ENCODE data around the gene RXRB. TPM values are rescaled to one million over a fixed set of nuclear protein-coding genes. Genes with fewer than 3 reads are reported as not detected.

RXRB gene
- total RNA-seq, 1 donor from 2014 or later = 58.3 TPM

GRCh38 chr6:33181141-33181540 is 19.3 kb downstream of the RXRB start:
- Mint-ChIP-seq H3K27me3 (ENCODE audit: unreplicated experiment) (peaks cover 1% of the 10 kb centered on the region), H3K27ac (ENCODE audit: unreplicated experiment) (no peak overlapping the region), H3K9me3 (ENCODE audit: unreplicated experiment) (no peaks in the 10 kb centered on the region), H3K4me3 (ENCODE audit: unreplicated experiment) (no peak overlapping the region), H3K36me3 (ENCODE audit: unreplicated experiment) (no peaks in the 10 kb centered on the region), H3K4me1 (ENCODE audit: unreplicated experiment) (peaks cover 24% of the 10 kb centered on the region)
- TF ChIP-seq, protein P1, sequence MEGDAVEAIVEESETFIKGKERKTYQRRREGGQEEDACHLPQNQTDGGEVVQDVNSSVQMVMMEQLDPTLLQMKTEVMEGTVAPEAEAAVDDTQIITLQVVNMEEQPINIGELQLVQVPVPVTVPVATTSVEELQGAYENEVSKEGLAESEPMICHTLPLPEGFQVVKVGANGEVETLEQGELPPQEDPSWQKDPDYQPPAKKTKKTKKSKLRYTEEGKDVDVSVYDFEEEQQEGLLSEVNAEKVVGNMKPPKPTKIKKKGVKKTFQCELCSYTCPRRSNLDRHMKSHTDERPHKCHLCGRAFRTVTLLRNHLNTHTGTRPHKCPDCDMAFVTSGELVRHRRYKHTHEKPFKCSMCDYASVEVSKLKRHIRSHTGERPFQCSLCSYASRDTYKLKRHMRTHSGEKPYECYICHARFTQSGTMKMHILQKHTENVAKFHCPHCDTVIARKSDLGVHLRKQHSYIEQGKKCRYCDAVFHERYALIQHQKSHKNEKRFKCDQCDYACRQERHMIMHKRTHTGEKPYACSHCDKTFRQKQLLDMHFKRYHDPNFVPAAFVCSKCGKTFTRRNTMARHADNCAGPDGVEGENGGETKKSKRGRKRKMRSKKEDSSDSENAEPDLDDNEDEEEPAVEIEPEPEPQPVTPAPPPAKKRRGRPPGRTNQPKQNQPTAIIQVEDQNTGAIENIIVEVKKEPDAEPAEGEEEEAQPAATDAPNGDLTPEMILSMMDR (IDR thresholded peaks at IDR 0.05) = no peak
- no peak for DNase-seq (ENCODE audit: extremely low spot score, unreplicated experiment)

- DNase-seq (ENCODE audit: extremely low spot score, unreplicated experiment) = no peak
- no peaks in the 10 kb centered on the region for H3K36me3 Mint-ChIP-seq (ENCODE audit: unreplicated experiment)
- H3K4me1 Mint-ChIP-seq (ENCODE audit: unreplicated experiment) = peaks cover 25% of the 10 kb centered on the region
- no peak overlapping the region for H3K27ac Mint-ChIP-seq (ENCODE audit: unreplicated experiment)
- peaks cover 7% of the 10 kb centered on the region for H3K27me3 Mint-ChIP-seq (ENCODE audit: unreplicated experiment)
- H3K9me3 Mint-ChIP-seq (ENCODE audit: unreplicated experiment) = no peaks in the 10 kb centered on the region
- H3K4me3 Mint-ChIP-seq (ENCODE audit: unreplicated experiment) = no peak overlapping the region
- TF ChIP-seq, protein P1 (IDR thresholded peaks at IDR 0.05) = no peak
Measured at GRCh38 chr6:33178755-33179475, 21.6 kb downstream of the RXRB start.

DNA sequence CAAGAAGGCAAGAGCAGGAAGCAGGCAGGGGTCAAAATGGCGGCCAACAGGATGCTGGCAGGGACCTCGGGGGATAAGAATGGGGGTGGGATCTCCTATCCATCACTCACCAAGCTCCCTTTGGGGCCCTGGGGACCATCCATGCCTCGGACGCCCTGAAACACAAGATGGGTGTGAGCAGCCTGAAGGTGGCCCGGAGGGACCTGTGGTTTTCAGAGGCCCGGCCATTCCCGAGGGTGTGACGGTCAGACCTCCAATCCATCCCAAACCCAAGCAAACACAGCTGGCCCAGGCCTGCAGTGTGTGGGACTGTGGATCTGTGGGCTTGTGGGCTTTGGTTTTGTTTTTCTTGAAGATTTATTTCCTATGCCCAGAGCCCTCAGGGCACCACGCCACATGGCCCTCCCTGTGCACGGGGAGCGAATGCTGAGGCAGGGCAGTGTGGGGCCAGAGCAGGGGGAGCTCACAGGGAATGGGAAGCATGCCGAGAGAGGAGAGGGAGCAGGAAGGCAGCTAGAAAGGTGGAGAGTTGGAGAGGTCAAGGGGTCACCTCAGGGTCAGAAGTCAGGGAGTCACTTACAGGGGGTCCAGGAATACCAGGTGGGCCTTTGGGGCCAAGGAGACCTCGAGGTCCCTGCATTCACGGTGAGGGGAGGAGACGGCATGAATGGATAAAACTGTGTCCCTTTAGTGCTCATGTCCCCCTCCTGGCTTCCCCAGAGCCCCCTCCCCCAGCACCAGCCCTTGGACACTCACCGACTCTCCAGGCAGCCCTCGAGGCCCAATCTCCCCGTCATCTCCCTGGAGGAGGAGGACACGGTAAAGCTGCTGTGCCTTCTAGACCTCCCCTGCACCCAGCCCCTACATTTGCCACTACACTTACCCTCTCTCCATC is 22.7 kb downstream of the RXRB start:
- TF ChIP-seq, protein P1 (IDR thresholded peaks at IDR 0.05) = no peak
- DNase-seq (ENCODE audit: extremely low spot score, unreplicated experiment) = peak; percentile 91
- Mint-ChIP-seq H3K4me1 (ENCODE audit: unreplicated experiment) (peaks cover 25% of the 10 kb centered on the region), H3K27me3 (ENCODE audit: unreplicated experiment) (peaks cover 9% of the 10 kb centered on the region), H3K9me3 (ENCODE audit: unreplicated experiment) (no peaks in the 10 kb centered on the region), H3K27ac (ENCODE audit: unreplicated experiment) (peak overlapping the region; percentile 83), H3K4me3 (ENCODE audit: unreplicated experiment) (no peak overlapping the region), H3K36me3 (ENCODE audit: unreplicated experiment) (no peaks in the 10 kb centered on the region)

DNA sequence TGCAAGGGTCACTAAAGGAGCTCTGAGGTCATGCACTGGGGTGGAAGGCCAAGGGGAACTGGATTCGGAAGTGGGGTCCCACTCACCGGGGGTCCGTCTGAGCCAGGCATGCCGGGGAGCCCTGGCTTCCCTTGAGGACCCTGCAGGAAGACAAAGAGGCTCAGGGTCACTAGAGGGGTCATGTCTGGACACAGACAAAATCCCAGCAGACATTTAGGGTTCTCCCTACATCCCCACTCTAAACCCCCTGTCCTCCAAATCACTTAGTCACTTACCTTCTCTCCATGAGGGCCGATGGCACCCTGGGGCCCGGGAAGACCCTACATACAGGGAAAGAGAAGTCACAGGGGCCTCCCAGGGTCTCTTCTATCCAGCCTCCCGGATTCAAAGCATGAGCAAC is 23.6 kb downstream of the RXRB start:
- DNase-seq (ENCODE audit: extremely low spot score, unreplicated experiment) = no peak
- TF ChIP-seq, protein P1 (IDR thresholded peaks at IDR 0.05) = no peak
- no peak overlapping the region for H3K4me3 Mint-ChIP-seq (ENCODE audit: unreplicated experiment)
- peaks cover 27% of the 10 kb centered on the region for H3K4me1 Mint-ChIP-seq (ENCODE audit: unreplicated experiment)
- peaks cover 12% of the 10 kb centered on the region for H3K27me3 Mint-ChIP-seq (ENCODE audit: unreplicated experiment)
- no peaks in the 10 kb centered on the region for H3K36me3 Mint-ChIP-seq (ENCODE audit: unreplicated experiment)
- peak overlapping the region; percentile 83 for H3K27ac Mint-ChIP-seq (ENCODE audit: unreplicated experiment)
- H3K9me3 Mint-ChIP-seq (ENCODE audit: unreplicated experiment) = no peaks in the 10 kb centered on the region

All from osteocyte (in vitro differentiated cells).